Measurements from ENCODE around the gene SCN4B. TPM values are rescaled to one million over a fixed set of nuclear protein-coding genes. Genes with fewer than 3 reads are reported as not detected.

SCN4B gene
- total and polyA plus RNA-seq, 2 of the 4 experiments (the other 2 are of a cell fraction), result 0.18 to 0.44 TPM

- H4K5ac ChIP-seq (ENCODE audit: low read depth, low read length), result no peak overlapping the region
- dilution Hi-C loops (cut with HindIII; ENCODE audit: low sequenced_read_pairs, unreplicated experiment), result no loop called here
Observed at GRCh38 chr11:118099838-118100556, 52.6 kb downstream of the SCN4B start.

More at GRCh38 chr11:118099838-118100556, 52.6 kb downstream of the SCN4B start:
- H3K4me3 ChIP-seq (ENCODE audit: insufficient read depth, low read depth, low read length), result no peak overlapping the region
- no peak overlapping the region for H4K8ac ChIP-seq (ENCODE audit: low read depth in 2 of 2, low read length in 2 of 2)
- no peak overlapping the region for H3K14ac ChIP-seq (replicated peaks; ENCODE audit: low read depth, low read length)
- no peak overlapping the region for H3K4ac ChIP-seq (ENCODE audit: low read depth, low read length)
- TF ChIP-seq FOS (IDR thresholded peaks at IDR 0.05; ENCODE audit: low read depth, low read length) (no peak), MAFK (IDR thresholded peaks at IDR 0.05; ENCODE audit: low read depth, low read length) (no peak), CHD1 (IDR thresholded peaks at IDR 0.05; ENCODE audit: low read depth, low read length) (no peak), BHLHE40 (IDR thresholded peaks at IDR 0.05; ENCODE audit: low read depth, low read length) (no peak), RCOR1 (IDR thresholded peaks at IDR 0.05; ENCODE audit: insufficient replicate concordance, low read length) (no peak), MXI1 (IDR thresholded peaks at IDR 0.05; ENCODE audit: borderline replicate concordance, low read depth, low read length) (no peak), POLR2A (IDR thresholded peaks at IDR 0.05; ENCODE audit: low read depth, low read length) (no peak)
- TF ChIP-seq, protein P1, sequence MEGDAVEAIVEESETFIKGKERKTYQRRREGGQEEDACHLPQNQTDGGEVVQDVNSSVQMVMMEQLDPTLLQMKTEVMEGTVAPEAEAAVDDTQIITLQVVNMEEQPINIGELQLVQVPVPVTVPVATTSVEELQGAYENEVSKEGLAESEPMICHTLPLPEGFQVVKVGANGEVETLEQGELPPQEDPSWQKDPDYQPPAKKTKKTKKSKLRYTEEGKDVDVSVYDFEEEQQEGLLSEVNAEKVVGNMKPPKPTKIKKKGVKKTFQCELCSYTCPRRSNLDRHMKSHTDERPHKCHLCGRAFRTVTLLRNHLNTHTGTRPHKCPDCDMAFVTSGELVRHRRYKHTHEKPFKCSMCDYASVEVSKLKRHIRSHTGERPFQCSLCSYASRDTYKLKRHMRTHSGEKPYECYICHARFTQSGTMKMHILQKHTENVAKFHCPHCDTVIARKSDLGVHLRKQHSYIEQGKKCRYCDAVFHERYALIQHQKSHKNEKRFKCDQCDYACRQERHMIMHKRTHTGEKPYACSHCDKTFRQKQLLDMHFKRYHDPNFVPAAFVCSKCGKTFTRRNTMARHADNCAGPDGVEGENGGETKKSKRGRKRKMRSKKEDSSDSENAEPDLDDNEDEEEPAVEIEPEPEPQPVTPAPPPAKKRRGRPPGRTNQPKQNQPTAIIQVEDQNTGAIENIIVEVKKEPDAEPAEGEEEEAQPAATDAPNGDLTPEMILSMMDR (conservative IDR thresholded peaks at IDR 0.05; ENCODE audit: low read depth, low read length), result no peak
- no peak overlapping the region for H3K9ac ChIP-seq (ENCODE audit: low read depth, low read length)
- H3K27me3 ChIP-seq (ENCODE audit: control insufficient read depth, insufficient read depth, low read length), result peaks cover 7% of the 10 kb centered on the region; the same call in 1 of the 2 replicates
- no peaks in the 10 kb centered on the region for H3K9me3 ChIP-seq (ENCODE audit: control insufficient read depth, insufficient read depth, low read length)
- H2AK9ac ChIP-seq (replicated peaks; ENCODE audit: low read depth, low read length, poor library complexity), result no peak overlapping the region
- no peaks in the 10 kb centered on the region for H3K4me1 ChIP-seq (ENCODE audit: control insufficient read depth, insufficient read depth, low read length)
- H2AFZ ChIP-seq (replicated peaks; ENCODE audit: low read length, poor library complexity), result peak overlapping the region; percentile 17
- H2BK5ac ChIP-seq (ENCODE audit: low read depth, low read length, poor library complexity, severe bottlenecking), result no peak overlapping the region
- H4K91ac ChIP-seq (ENCODE audit: insufficient read depth, low read depth, low read length), result no peak overlapping the region
- H2BK120ac ChIP-seq (ENCODE audit: low read depth, low read length), result no peak overlapping the region
- H2BK20ac ChIP-seq (ENCODE audit: low read depth, low read length), result no peak overlapping the region
- intact Hi-C loops (cut with micrococcal nuclease) (no loop called here), in situ Hi-C loops (cut with MboI; ENCODE audit: low sequenced_read_pairs) (no loop called here)
- H2BK15ac ChIP-seq (ENCODE audit: low read depth, low read length), result no peak overlapping the region
- no peaks in the 10 kb centered on the region for H3K36me3 ChIP-seq (ENCODE audit: control insufficient read depth, insufficient read depth, low read length)
- ATAC-seq (ENCODE audit: low read depth) (no peak), DNase-seq (no peak)
- no peak overlapping the region for H3K56ac ChIP-seq (ENCODE audit: extremely low read depth, insufficient read depth, low read length)
- H3K27ac ChIP-seq (ENCODE audit: insufficient read depth, low read length), result no peak overlapping the region
- no peaks in the 10 kb centered on the region for H4K20me1 ChIP-seq (ENCODE audit: insufficient read depth, low read length)
- H3K18ac ChIP-seq (ENCODE audit: low read depth, low read length), result no peak overlapping the region
- H3K9me1 ChIP-seq (ENCODE audit: insufficient read depth, low read length), result no peaks in the 10 kb centered on the region
- WGBS, 2 experiments (ENCODE audit: extremely low coverage in 2 of 2, insufficient read length in 1 of 2), result 50% methylated on average over 3 of the region's 10 CpGs; no CpG with 5 or more reads in 1 of the 2 experiments
- H3K79me1 ChIP-seq (ENCODE audit: low read depth in 1 of 2, low read length in 2 of 2), result no peaks in the 10 kb centered on the region
- H3K4me2 ChIP-seq (ENCODE audit: low read depth, low read length), result no peak overlapping the region
- ChIA-PET CTCF (no interaction called here), POLR2A (ENCODE audit: unreplicated experiment) (no interaction called here)
- H3K23ac ChIP-seq (ENCODE audit: low read depth, low read length), result no peak overlapping the region
- no TSS peak for BruUV-seq (replicated peaks)
- H2AK5ac ChIP-seq (ENCODE audit: low read depth, low read length), result no peak overlapping the region
